ENCODE data around the gene SERPINA12. TPM values are rescaled to one million over a fixed set of nuclear protein-coding genes. Genes with fewer than 3 reads are reported as not detected.

The SERPINA12 gene
- polyA plus RNA-seq, 1 donor from 2014 or later: not detected

DNA sequence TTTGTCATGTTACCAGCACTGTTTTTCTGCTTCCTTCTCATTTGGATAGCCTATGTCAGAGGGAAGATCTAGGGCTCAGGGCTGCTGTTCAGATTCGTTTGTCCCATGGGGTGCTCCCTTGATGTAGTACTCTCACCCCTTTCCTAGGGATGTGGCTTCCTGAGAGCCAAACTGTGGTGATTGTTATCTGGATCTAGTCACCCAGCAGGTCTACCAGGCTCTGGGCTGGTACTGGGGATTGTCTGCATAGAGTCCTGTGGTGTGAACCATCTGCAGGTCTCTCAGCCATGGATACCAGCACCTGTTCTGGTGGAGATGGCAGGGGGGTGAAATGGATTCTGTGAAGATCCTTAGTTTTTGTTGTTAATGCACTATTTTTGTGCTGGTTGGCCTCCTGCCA lies 51.2 kb downstream of the SERPINA12 start:
- Mint-ChIP-seq H3K9me3 (peaks cover 15 to 21% (median 15%) of the 10 kb centered on the region in 3 donors), H3K36me3 (no peaks in the 10 kb centered on the region), H3K4me3 (no peak overlapping the region), H3K4me1 (peaks cover 0 to 7% (median 4%) of the 10 kb centered on the region in 3 donors), H3K27me3 (peaks cover 25% of the 10 kb centered on the region), H3K27ac (no peak overlapping the region)

DNA sequence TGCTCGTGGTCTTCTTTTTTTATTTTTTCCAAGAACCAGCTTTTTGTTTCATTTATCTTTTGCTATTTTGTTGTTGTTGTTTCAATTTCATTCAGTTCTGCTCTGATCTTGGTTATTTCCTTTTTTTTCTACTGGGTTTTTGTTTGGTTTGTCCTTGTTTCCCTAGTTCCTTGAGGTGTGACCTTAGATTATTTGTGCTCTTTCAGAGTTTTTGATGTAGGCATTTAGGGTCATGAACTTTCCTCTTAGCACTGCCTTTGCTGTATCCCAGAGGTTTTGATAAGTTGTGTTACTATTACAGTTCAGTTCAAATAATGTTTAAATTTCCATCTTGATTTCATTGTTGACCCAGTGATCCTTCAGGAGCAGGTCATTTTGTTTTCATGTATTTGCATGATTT lies 53.3 kb downstream of the SERPINA12 start:
- no peaks in the 10 kb centered on the region for H3K36me3 Mint-ChIP-seq
- peaks cover 0 to 9% (median 6%) of the 10 kb centered on the region in 3 donors for H3K4me1 Mint-ChIP-seq
- H3K4me3 Mint-ChIP-seq: no peak overlapping the region
- H3K27me3 Mint-ChIP-seq: peaks cover 24% of the 10 kb centered on the region
- H3K27ac Mint-ChIP-seq: no peak overlapping the region
- H3K9me3 Mint-ChIP-seq: peaks cover 13 to 22% (median 13%) of the 10 kb centered on the region in 3 donors

DNA sequence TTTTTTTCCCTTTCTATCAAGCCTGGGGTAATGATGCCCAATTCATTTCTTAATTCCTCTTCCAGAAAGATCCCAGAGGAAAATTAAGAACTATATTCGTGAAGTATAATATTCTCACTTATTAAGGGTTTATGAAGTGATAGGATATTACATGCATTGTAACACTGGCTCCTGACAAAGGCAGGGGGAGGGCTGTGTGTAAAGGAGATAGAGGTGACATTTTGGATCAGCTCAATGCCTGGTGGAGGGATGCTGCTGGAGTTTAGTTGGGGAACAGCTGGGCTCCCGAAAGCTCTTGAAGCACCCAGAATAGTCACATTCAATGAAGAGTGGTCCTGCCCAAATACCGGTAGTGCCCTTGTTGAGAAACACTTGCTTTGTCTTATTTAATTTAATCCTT lies 57.4 kb downstream of the SERPINA12 start:
- Mint-ChIP-seq H3K9me3 (peaks cover 10 to 13% (median 10%) of the 10 kb centered on the region in 3 donors), H3K4me3 (no peak overlapping the region), H3K36me3 (no peaks in the 10 kb centered on the region), H3K4me1 (peaks cover 0 to 5% (median 4%) of the 10 kb centered on the region in 3 donors), H3K27me3 (peaks cover 14% of the 10 kb centered on the region), H3K27ac (no peak overlapping the region)

DNA sequence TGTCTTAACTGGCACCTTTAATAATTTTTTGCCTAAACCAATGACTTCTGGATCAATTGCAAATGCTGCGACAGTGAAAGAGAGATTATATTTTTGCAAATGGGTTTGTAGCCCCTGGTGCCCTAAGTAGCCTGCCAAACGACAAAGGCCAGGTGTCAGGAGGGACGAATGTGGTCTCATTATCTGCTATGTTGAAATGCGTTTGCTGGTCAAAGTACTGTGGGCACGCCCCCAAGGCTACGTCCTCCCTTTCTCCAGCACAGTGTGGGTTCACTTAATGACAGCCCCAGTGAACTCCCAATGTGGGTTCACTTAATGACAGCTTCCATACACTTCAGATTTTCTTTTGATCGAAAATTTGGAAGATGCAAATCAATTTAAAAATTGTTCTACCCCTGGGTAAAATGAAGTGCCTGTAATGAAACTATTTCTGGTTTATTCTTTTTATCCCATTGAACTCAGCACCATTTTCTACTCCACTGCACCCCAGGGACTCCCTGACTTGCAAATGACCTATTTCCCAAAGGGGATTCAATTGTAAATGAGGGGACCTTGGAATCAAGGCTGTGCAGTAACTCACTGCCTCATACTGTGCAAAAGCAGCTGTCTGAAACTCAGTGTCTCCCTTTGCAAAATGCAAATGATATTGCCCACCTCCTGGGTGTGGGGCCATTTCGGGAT lies 58.0 kb downstream of the SERPINA12 start:
- Mint-ChIP-seq H3K27me3 (peaks cover 11% of the 10 kb centered on the region), H3K4me1 (peaks cover 0 to 5% (median 4%) of the 10 kb centered on the region in 3 donors), H3K27ac (peak overlapping the region in 1 of 3 donors; percentile 28), H3K9me3 (peaks cover 6 to 10% (median 10%) of the 10 kb centered on the region in 3 donors), H3K36me3 (no peaks in the 10 kb centered on the region), H3K4me3 (peak overlapping the region in 1 of 4 donors; percentile 34)

DNA sequence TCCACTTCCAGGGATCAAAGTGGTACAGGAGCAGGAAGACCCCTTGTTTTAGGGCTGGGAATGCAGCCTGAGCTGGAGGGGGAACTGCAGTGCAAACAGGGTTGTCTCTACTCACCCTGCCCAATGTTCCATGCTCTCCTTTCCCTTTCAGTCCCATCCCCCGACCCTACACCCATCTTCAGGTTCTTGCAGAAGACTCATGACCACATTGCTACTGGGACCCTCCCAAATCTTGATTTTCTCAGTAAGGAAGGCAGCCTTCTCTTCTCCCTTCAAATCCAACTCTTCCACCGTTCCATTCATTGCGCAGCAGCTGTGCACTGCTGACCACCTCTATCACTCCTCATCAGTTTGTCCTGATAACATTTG lies 58.6 kb downstream of the SERPINA12 start:
- H3K36me3 Mint-ChIP-seq: no peaks in the 10 kb centered on the region
- peak overlapping the region in 1 of 3 donors; percentile 28 for H3K27ac Mint-ChIP-seq
- H3K9me3 Mint-ChIP-seq: peaks cover 5 to 8% (median 6%) of the 10 kb centered on the region in 3 donors
- peak overlapping the region in 1 of 4 donors; percentile 34 for H3K4me3 Mint-ChIP-seq
- peaks cover 0 to 5% (median 4%) of the 10 kb centered on the region in 3 donors for H3K4me1 Mint-ChIP-seq
- H3K27me3 Mint-ChIP-seq: peaks cover 8% of the 10 kb centered on the region

DNA sequence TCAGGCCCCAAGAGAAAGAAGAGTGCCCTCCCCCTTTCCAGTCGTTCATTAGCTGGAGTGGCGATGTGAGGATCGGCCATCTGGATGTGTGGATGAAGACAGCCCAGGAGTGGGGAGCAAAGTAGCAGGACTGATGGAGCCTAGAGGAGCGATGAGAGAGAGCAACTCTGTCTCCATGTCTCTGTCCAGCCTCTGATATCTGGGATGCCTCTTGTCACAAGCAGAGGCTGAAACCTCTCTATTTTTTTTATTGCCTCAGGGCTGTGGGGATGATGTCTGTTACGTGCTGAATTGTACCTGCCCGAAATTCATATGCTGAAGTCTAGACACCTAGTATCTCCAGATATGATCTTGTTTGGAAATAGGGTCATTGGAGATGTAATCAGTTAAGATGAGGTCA lies 59.3 kb downstream of the SERPINA12 start:
- H3K27me3 Mint-ChIP-seq: peaks cover 7% of the 10 kb centered on the region

DNA sequence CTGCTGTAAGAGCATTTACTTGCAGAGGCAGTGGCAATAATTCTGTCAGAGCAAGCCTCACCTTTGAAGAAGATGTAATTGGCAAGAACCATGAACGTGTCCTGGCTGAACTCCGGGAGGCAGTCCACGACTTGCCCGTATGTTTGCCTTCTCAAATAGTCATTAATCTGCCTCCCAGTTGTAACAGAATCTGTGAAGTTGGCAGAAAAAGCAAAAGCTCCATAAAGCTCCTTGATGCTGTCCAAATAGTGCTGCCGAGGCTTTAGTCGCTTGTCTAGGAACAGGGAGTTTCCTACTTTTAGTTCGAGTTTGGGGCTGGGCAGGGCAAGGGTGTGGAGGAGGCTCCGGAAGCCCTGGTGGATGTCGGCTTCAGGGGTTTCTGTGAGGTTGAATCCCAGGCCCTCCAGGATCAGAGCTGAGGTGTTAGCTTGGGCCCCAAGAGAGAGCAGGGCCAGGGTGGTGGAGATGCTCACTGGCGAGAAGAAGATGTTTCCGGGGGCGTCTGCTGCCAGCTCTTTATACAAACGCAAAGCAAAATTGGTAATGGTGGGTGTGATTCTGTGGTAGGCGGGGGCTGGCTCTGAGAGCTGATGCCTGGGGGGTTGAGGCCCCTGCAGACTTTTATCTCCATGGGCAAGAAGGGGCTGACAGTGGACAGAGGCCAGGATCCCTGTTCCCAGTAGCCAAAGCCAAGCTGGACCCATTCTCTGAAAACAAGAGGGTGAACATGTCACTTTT lies 61.0 kb downstream of the SERPINA12 start:
- peaks cover 0 to 6% (median 3%) of the 10 kb centered on the region in 3 donors for H3K9me3 Mint-ChIP-seq
- peaks cover 0 to 5% (median 4%) of the 10 kb centered on the region in 3 donors for H3K4me1 Mint-ChIP-seq
- H3K27me3 Mint-ChIP-seq: peaks cover 7% of the 10 kb centered on the region
- H3K36me3 Mint-ChIP-seq: no peaks in the 10 kb centered on the region
- no peak overlapping the region for H3K27ac Mint-ChIP-seq
- H3K4me3 Mint-ChIP-seq: no peak overlapping the region

More for the DNA sequence above, 59.3 kb downstream of the SERPINA12 start:
- H3K9me3 Mint-ChIP-seq: peaks cover 3 to 8% (median 4%) of the 10 kb centered on the region in 3 donors
- peaks cover 0 to 5% (median 4%) of the 10 kb centered on the region in 3 donors for H3K4me1 Mint-ChIP-seq
- H3K36me3 Mint-ChIP-seq: no peaks in the 10 kb centered on the region
- no peak overlapping the region for H3K27ac Mint-ChIP-seq
- no peak overlapping the region for H3K4me3 Mint-ChIP-seq

DNA sequence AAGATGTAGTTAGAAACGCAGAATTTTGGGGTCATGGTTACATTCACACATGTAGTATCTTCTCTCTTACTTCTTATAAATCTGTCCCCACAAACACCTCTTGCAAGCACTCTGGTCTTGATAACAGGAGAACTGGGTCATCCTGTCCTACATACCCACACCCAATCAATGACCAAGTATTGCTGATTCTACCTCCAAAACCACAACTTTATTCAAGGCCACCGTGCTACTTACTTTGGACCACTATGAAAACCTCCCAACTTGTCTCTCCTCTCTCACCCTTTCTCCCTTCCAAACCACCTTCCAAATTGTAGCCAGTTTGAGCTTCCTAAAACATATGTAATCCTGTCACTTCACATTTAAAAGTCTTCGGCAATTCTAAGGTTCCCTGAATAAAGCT lies 62.1 kb downstream of the SERPINA12 start:
- Mint-ChIP-seq H3K36me3 (no peaks in the 10 kb centered on the region), H3K4me1 (peaks cover 0 to 5% (median 4%) of the 10 kb centered on the region in 3 donors), H3K27ac (no peak overlapping the region), H3K27me3 (peaks cover 1% of the 10 kb centered on the region), H3K4me3 (no peak overlapping the region), H3K9me3 (peaks cover 0 to 3% (median 0%) of the 10 kb centered on the region in 3 donors)

DNA sequence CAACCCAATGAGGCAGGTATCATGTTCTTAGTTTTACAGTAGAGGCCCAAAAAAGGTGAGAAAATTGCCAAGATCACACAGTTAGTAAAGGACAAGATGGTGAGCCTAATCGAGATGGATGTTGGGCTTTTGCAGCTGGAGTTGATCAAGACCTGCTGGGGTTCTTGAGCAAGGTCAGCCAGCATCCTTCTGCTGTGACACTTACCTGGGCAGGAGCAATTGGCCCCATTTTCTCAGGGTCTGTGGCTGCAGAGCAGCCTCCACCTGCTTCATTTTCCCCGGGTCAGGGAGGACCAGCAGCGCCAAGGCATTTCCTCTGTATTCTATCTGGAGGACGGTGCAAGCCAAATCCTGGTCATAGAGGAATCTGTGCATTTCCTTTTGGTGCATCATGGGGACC lies 63.1 kb downstream of the SERPINA12 start:
- peaks cover 0 to 3% (median 0%) of the 10 kb centered on the region in 3 donors for H3K9me3 Mint-ChIP-seq
- no peak overlapping the region for H3K27ac Mint-ChIP-seq
- H3K27me3 Mint-ChIP-seq: peaks cover 1% of the 10 kb centered on the region
- no peak overlapping the region for H3K4me3 Mint-ChIP-seq
- peaks cover 0 to 1% (median 0%) of the 10 kb centered on the region in 3 donors for H3K4me1 Mint-ChIP-seq
- no peaks in the 10 kb centered on the region for H3K36me3 Mint-ChIP-seq

DNA sequence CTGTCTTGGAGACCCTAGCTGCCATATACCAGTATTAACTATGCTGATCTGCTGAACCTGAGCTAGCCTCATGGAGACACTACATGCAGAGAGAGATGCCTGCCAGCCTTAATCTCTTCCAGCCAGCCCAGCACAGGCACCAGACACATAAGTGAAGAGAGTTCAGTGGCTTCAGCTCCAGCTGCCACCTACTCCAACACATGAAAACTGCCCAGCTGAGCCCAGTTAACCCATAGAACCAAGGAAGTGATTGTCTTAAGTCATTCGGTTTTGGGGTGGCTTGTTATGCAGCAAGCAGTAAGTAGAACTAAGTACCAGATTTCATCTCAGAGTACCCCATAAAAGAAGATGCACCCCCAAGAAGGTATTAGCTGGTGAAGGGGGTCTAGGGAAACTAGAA lies 64.3 kb downstream of the SERPINA12 start:
- H3K36me3 Mint-ChIP-seq: no peaks in the 10 kb centered on the region
- H3K27me3 Mint-ChIP-seq: peaks cover 1% of the 10 kb centered on the region
- no peak overlapping the region for H3K4me3 Mint-ChIP-seq
- H3K9me3 Mint-ChIP-seq: peaks cover 0 to 3% (median 0%) of the 10 kb centered on the region in 3 donors
- H3K4me1 Mint-ChIP-seq: no peaks in the 10 kb centered on the region
- H3K27ac Mint-ChIP-seq: no peak overlapping the region

DNA sequence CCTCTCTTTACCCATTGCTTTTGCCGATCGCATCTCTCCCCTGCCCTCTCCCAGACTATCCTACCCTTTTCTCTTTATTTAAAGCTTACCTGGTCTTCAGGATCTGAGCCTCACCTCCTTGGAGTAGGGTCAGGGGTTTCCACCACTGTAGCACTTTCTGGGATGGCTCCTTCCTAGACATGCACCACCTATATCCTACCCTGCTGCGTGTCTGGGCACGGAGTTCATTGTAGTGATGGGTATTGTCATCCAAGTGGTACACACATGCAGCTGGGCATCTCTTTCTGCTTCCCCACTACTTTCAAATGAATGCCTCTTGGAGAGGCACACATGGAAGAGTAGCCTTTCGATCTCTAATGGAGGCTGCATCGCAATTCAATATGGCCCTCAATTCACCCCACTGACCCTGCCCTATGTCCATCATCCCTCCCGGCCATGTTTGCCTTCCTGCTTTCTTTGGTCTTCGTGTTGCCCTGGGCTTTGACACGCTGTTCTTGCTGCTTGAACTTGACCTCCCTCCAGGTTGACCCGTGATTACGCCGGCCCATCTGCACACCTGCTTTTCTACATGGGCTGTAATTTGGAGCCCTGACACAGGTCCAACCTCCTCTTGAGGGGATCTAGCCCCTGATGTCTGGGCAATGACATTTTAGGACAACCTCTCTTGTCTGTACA lies 67.6 kb downstream of the SERPINA12 start:
- peaks cover 2% of the 10 kb centered on the region for H3K27me3 Mint-ChIP-seq
- no peak overlapping the region for H3K4me3 Mint-ChIP-seq
- no peaks in the 10 kb centered on the region for H3K9me3 Mint-ChIP-seq
- no peaks in the 10 kb centered on the region for H3K4me1 Mint-ChIP-seq
- no peak overlapping the region for H3K27ac Mint-ChIP-seq
- no peaks in the 10 kb centered on the region for H3K36me3 Mint-ChIP-seq

DNA sequence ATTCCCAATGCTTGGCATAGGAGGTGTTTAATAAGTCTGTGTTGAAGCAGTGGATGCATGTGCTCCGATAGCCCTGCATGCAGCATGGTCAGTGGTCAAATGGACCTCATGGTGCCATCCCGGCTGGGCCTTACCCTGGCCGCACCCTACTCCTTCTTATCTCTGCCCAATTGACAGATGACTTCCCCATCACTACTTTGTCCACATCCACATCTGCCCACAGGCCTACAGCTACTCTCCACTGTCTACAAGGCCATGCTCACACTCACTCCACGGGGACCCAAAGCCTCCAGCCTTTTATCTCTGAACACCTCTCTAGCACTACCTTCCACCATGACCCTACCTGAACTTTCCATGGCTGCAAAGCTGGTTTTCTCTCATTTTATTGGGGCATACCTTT lies 68.1 kb downstream of the SERPINA12 start:
- H3K9me3 Mint-ChIP-seq: no peaks in the 10 kb centered on the region
- no peaks in the 10 kb centered on the region for H3K4me1 Mint-ChIP-seq
- H3K27me3 Mint-ChIP-seq: peaks cover 2% of the 10 kb centered on the region
- H3K27ac Mint-ChIP-seq: no peak overlapping the region
- H3K36me3 Mint-ChIP-seq: no peaks in the 10 kb centered on the region
- H3K4me3 Mint-ChIP-seq: no peak overlapping the region

DNA sequence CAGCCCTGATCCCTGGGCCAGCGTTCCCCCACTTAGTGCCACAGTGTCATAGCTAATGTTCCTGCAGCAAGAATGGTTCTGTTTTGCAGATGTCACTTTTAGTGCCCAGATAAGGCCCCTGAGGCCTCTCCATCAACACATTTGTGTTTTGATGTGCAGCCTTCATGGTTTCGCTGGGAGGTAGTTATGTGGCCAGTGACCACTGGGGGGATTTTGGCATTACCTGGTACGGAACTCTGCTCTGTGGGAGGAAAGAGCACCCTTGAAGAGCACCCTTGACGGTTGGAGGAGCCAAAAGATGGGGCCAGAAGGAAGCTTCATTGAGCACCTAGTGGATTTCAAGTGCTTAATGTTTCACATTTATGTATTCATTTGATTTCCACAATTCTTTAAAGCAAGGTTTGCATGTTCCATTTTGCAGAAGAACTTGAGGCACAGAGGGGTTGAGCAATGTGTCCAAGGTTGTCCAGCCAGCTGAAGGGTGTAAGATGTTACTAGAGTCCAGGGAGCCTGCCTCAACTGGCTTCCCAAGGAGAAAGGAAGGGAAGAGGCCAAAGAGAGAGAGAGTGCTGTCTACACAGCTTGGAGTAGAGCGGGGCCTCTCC lies 69.7 kb downstream of the SERPINA12 start:
- no peak overlapping the region for H3K27ac Mint-ChIP-seq
- no peaks in the 10 kb centered on the region for H3K36me3 Mint-ChIP-seq
- H3K4me3 Mint-ChIP-seq: no peak overlapping the region
- H3K9me3 Mint-ChIP-seq: no peaks in the 10 kb centered on the region
- no peaks in the 10 kb centered on the region for H3K4me1 Mint-ChIP-seq
- peaks cover 1% of the 10 kb centered on the region for H3K27me3 Mint-ChIP-seq
